ENCODE measurements around the gene MLIP.

The MLIP gene, protein sequence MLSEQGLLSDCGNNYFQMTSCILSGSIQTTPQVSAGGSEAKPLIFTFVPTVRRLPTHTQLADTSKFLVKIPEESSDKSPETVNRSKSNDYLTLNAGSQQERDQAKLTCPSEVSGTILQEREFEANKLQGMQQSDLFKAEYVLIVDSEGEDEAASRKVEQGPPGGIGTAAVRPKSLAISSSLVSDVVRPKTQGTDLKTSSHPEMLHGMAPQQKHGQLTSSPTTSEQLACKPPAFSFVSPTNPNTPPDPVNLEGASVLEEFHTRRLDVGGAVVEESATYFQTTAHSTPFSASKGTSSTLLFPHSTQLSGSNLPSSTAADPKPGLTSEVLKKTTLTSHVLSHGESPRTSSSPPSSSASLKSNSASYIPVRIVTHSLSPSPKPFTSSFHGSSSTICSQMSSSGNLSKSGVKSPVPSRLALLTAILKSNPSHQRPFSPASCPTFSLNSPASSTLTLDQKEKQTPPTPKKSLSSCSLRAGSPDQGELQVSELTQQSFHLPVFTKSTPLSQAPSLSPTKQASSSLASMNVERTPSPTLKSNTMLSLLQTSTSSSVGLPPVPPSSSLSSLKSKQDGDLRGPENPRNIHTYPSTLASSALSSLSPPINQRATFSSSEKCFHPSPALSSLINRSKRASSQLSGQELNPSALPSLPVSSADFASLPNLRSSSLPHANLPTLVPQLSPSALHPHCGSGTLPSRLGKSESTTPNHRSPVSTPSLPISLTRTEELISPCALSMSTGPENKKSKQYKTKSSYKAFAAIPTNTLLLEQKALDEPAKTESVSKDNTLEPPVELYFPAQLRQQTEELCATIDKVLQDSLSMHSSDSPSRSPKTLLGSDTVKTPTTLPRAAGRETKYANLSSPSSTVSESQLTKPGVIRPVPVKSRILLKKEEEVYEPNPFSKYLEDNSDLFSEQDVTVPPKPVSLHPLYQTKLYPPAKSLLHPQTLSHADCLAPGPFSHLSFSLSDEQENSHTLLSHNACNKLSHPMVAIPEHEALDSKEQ

GRCh38 chr6:54111341-54112045 lies at the start of gene MLIP:
Gene MLIP, plus strand, starts transcription at chr6:54111443. Its CDS starts 37 bp downstream, at chr6:54111480.
- Histone ChIP-seq H3K36me3 (ENCODE audit: control insufficient read depth, insufficient read depth, low read length) (no peaks in the 10 kb centered on the region), H3K27ac (ENCODE audit: low read length) (no peak within 1 kb of the TSS), H3K27me3 (ENCODE audit: control insufficient read depth, insufficient read depth, low read length) (no peaks in the 10 kb centered on the region), H3K4me1 (ENCODE audit: control insufficient read depth, insufficient read depth, low read length) (no peaks in the 10 kb centered on the region), H3K4me3 (ENCODE audit: low read length) (no peak within 1 kb of the TSS), H3K9me3 (ENCODE audit: control insufficient read depth, insufficient read depth, low read length) (no peaks in the 10 kb centered on the region)
- no CpG with 5 or more reads among the region's 10 CpGs for WGBS (ENCODE audit: insufficient coverage, insufficient read length)
- DNase-seq (ENCODE audit: low read depth, low spot score) = no peak

DNA sequence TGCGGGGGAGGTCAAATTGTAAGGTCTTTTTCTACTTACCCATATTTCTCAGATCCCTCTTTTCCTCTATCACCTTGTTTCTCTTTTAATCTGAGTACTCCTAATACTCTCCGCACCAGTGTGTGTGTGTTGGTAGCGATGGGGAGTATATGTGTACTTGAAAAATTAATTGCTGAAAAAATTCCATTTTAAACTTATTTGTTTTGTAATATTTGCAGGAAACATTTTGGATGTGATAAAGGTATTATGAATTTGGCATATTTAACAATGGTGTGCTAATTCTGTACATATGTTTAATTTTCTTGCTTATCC lies 48.1 kb upstream of the MLIP start:
- no peaks in the 10 kb centered on the region for H3K4me1 ChIP-seq (ENCODE audit: control insufficient read depth, insufficient read depth, low read length)
- no peak overlapping the region for H3K4me3 ChIP-seq (ENCODE audit: low read length)
- no peak for DNase-seq (ENCODE audit: low read depth, low spot score)
- no peaks in the 10 kb centered on the region for H3K36me3 ChIP-seq (ENCODE audit: control insufficient read depth, insufficient read depth, low read length)
- H3K27me3 ChIP-seq (ENCODE audit: control insufficient read depth, insufficient read depth, low read length) = no peaks in the 10 kb centered on the region
- no peaks in the 10 kb centered on the region for H3K9me3 ChIP-seq (ENCODE audit: control insufficient read depth, insufficient read depth, low read length)
- H3K27ac ChIP-seq (ENCODE audit: low read length) = no peak overlapping the region
- WGBS (ENCODE audit: insufficient coverage, insufficient read length) = 100% methylated on average over 1 of the region's 3 CpGs

DNA sequence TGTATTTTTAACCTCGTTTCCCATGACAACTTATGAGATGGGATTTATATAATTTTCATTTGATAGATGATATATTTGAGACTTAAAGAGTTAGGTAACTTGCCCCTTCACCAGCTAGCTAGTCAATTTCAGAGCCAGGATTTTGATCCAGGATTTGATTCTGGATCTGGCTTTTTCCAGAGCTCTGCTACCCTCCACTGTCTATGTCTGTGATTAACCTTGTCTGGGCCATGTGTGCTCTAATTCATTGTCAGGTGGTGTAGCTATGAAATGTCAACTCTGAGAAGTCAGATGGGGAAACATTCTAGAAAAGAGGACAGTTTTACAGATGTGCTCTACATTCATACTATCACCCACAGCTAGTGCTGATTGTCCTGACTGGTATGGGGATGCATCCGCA lies 42.5 kb upstream of the MLIP start:
- Histone ChIP-seq H3K4me3 (ENCODE audit: low read length) (no peak overlapping the region), H3K4me1 (ENCODE audit: control insufficient read depth, insufficient read depth, low read length) (peaks cover 3% of the 10 kb centered on the region; the same call in 1 of the 2 replicates), H3K36me3 (ENCODE audit: control insufficient read depth, insufficient read depth, low read length) (no peaks in the 10 kb centered on the region), H3K27ac (ENCODE audit: low read length) (no peak overlapping the region), H3K9me3 (ENCODE audit: control insufficient read depth, insufficient read depth, low read length) (no peaks in the 10 kb centered on the region), H3K27me3 (ENCODE audit: control insufficient read depth, insufficient read depth, low read length) (no peaks in the 10 kb centered on the region)
- no peak for DNase-seq (ENCODE audit: low read depth, low spot score)
- WGBS (ENCODE audit: insufficient coverage, insufficient read length) = no CpG with 5 or more reads among the region's 2 CpGs

GRCh38 chr6:54070025-54070424 lies 41.2 kb upstream of the MLIP start:
- no peak overlapping the region for H3K27ac ChIP-seq (ENCODE audit: low read length)
- H3K36me3 ChIP-seq (ENCODE audit: control insufficient read depth, insufficient read depth, low read length) = no peaks in the 10 kb centered on the region
- no peak overlapping the region for H3K4me3 ChIP-seq (ENCODE audit: low read length)
- H3K9me3 ChIP-seq (ENCODE audit: control insufficient read depth, insufficient read depth, low read length) = no peaks in the 10 kb centered on the region
- WGBS (ENCODE audit: insufficient coverage, insufficient read length) = no CpG with 5 or more reads among the region's 3 CpGs
- no peak for DNase-seq (ENCODE audit: low read depth, low spot score)
- peaks cover 3% of the 10 kb centered on the region; the same call in 1 of the 2 replicates for H3K4me1 ChIP-seq (ENCODE audit: control insufficient read depth, insufficient read depth, low read length)
- no peaks in the 10 kb centered on the region for H3K27me3 ChIP-seq (ENCODE audit: control insufficient read depth, insufficient read depth, low read length)

GRCh38 chr6:54071821-54072340 lies 39.4 kb upstream of the MLIP start:
- no CpG with 5 or more reads among the region's 4 CpGs for WGBS (ENCODE audit: insufficient coverage, insufficient read length)
- no peak overlapping the region for H3K4me3 ChIP-seq (ENCODE audit: low read length)
- peaks cover 3% of the 10 kb centered on the region; the same call in 1 of the 2 replicates for H3K4me1 ChIP-seq (ENCODE audit: control insufficient read depth, insufficient read depth, low read length)
- no peaks in the 10 kb centered on the region for H3K9me3 ChIP-seq (ENCODE audit: control insufficient read depth, insufficient read depth, low read length)
- no peak overlapping the region for H3K27ac ChIP-seq (ENCODE audit: low read length)
- no peaks in the 10 kb centered on the region for H3K36me3 ChIP-seq (ENCODE audit: control insufficient read depth, insufficient read depth, low read length)
- DNase-seq (ENCODE audit: low read depth, low spot score) = no peak
- no peaks in the 10 kb centered on the region for H3K27me3 ChIP-seq (ENCODE audit: control insufficient read depth, insufficient read depth, low read length)

DNA sequence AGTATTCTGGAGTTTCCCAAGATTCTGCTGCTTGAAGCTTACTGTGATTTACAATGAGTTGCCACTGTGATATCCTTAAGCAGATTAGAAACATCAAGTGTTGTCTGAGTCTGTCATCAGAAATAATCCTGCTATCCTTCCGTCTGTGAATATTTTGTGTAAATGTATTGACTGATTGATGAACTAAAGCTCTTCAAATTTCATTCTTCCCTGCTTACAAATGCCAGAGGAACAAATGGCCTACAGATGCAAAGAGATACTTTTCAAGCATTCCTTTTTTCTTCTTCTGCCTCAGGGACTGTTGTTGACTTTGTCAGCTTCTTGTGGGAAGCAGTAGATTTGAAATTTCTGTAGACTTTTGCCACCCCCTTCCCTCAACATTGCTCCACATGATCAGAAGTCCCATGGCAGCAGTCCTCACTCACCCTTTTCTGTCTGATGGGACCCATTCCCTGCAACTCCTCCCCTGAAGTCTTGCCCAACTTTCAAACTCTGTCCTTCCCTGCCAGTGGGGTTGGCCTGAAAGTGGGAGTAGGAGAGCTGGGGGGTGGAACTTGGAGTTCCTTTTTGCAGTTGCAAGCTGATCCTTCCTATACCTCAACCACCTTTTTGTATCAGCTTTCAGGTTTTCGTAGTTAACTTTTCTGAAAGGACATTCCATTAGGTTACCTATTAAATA lies 38.5 kb upstream of the MLIP start:
- Histone ChIP-seq H3K36me3 (ENCODE audit: control insufficient read depth, insufficient read depth, low read length) (no peaks in the 10 kb centered on the region), H3K4me3 (ENCODE audit: low read length) (no peak overlapping the region), H3K27me3 (ENCODE audit: control insufficient read depth, insufficient read depth, low read length) (no peaks in the 10 kb centered on the region), H3K27ac (ENCODE audit: low read length) (no peak overlapping the region), H3K4me1 (ENCODE audit: control insufficient read depth, insufficient read depth, low read length) (peaks cover 3% of the 10 kb centered on the region; the same call in 1 of the 2 replicates), H3K9me3 (ENCODE audit: control insufficient read depth, insufficient read depth, low read length) (no peaks in the 10 kb centered on the region)
- no CpG with 5 or more reads among the region's 2 CpGs for WGBS (ENCODE audit: insufficient coverage, insufficient read length)
- no peak for DNase-seq (ENCODE audit: low read depth, low spot score)

DNA sequence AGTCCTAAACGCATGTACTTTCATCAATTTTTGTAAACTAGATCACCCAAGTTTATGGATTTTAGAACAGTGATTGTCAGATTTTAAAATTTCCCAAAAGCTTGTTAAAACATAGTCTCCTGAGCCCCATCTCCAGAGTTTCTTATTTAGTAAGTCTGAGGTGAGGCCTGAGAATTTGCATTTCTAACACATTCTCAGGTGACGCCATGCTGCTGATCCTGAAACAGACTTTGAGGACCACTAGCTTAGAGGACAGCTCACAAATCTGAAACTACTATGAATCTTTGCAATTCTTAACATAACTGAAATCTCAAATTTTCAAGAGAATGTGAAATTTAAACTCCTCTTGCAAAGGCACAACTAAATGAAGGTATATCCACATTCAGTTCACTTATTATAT lies 37.8 kb upstream of the MLIP start:
- no peaks in the 10 kb centered on the region for H3K27me3 ChIP-seq (ENCODE audit: control insufficient read depth, insufficient read depth, low read length)
- H3K9me3 ChIP-seq (ENCODE audit: control insufficient read depth, insufficient read depth, low read length) = no peaks in the 10 kb centered on the region
- no peak for DNase-seq (ENCODE audit: low read depth, low spot score)
- H3K27ac ChIP-seq (ENCODE audit: low read length) = no peak overlapping the region
- H3K4me1 ChIP-seq (ENCODE audit: control insufficient read depth, insufficient read depth, low read length) = peaks cover 3% of the 10 kb centered on the region; the same call in 1 of the 2 replicates
- no peaks in the 10 kb centered on the region for H3K36me3 ChIP-seq (ENCODE audit: control insufficient read depth, insufficient read depth, low read length)
- no CpG with 5 or more reads among the region's 2 CpGs for WGBS (ENCODE audit: insufficient coverage, insufficient read length)
- no peak overlapping the region for H3K4me3 ChIP-seq (ENCODE audit: low read length)

- H3K4me1 ChIP-seq (ENCODE audit: control insufficient read depth, insufficient read depth, low read length) = peaks cover 3% of the 10 kb centered on the region; the same call in 1 of the 2 replicates
- H3K27me3 ChIP-seq (ENCODE audit: control insufficient read depth, insufficient read depth, low read length) = no peaks in the 10 kb centered on the region
- no CpG with 5 or more reads among the region's 4 CpGs for WGBS (ENCODE audit: insufficient coverage, insufficient read length)
- DNase-seq (ENCODE audit: low read depth, low spot score) = no peak
- H3K36me3 ChIP-seq (ENCODE audit: control insufficient read depth, insufficient read depth, low read length) = no peaks in the 10 kb centered on the region
- H3K4me3 ChIP-seq (ENCODE audit: low read length) = no peak overlapping the region
- no peaks in the 10 kb centered on the region for H3K9me3 ChIP-seq (ENCODE audit: control insufficient read depth, insufficient read depth, low read length)
- no peak overlapping the region for H3K27ac ChIP-seq (ENCODE audit: low read length)
These were observed 37.1 kb upstream of the MLIP start for GRCh38 chr6:54074109-54074508.

GRCh38 chr6:54074578-54075195 lies 36.6 kb upstream of the MLIP start:
- H3K27me3 ChIP-seq (ENCODE audit: control insufficient read depth, insufficient read depth, low read length) = no peaks in the 10 kb centered on the region
- WGBS (ENCODE audit: insufficient coverage, insufficient read length) = no CpG with 5 or more reads among the region's 13 CpGs
- H3K9me3 ChIP-seq (ENCODE audit: control insufficient read depth, insufficient read depth, low read length) = no peaks in the 10 kb centered on the region
- H3K36me3 ChIP-seq (ENCODE audit: control insufficient read depth, insufficient read depth, low read length) = no peaks in the 10 kb centered on the region
- no peak overlapping the region for H3K27ac ChIP-seq (ENCODE audit: low read length)
- H3K4me1 ChIP-seq (ENCODE audit: control insufficient read depth, insufficient read depth, low read length) = peaks cover 3% of the 10 kb centered on the region; the same call in 1 of the 2 replicates
- DNase-seq (ENCODE audit: low read depth, low spot score) = no peak
- H3K4me3 ChIP-seq (ENCODE audit: low read length) = no peak overlapping the region

Data from iPS DF 6.9 (cell line).